Activated CD4-positive, alpha-beta T cell treated with anti-CD3 and anti-CD28 coated beads, Interleukin-2, amount 50 U/mL, for 48 hours (primary cell): ENCODE measurements around the gene SAMD14.

ENCODE experiments used
- DNase-seq, 2 experiments: peaks; one replicate each; pipeline ENCODE4 v3.0.0-alpha.2; 2020

Gene SAMD14

GRCh38 chr17:50111673-50112655 is 18.0 kb downstream of the SAMD14 start:
- DNase-seq, result no peak

- DNase-seq, result no peak
Observed at GRCh38 chr17:50110591-50111349, 19.2 kb downstream of the SAMD14 start.

GRCh38 chr17:50109785-50110184 is 20.2 kb downstream of the SAMD14 start:
- no peak for DNase-seq

GRCh38 chr17:50109207-50109606 is 20.8 kb downstream of the SAMD14 start:
- DNase-seq, result no peak

- DNase-seq, result no peak
Observed at GRCh38 chr17:50108556-50108955, 21.4 kb downstream of the SAMD14 start.

- DNase-seq, result no peak
Observed at GRCh38 chr17:50107790-50108414, 22.1 kb downstream of the SAMD14 start.

- DNase-seq, result no peak
Observed at GRCh38 chr17:50106393-50107131, 23.4 kb downstream of the SAMD14 start.

- DNase-seq, result no peak
Observed at GRCh38 chr17:50105811-50106210, 24.1 kb downstream of the SAMD14 start.

GRCh38 chr17:50103941-50104340 is 26.0 kb downstream of the SAMD14 start:
- DNase-seq, result no peak

GRCh38 chr17:50103252-50103651 is 26.7 kb downstream of the SAMD14 start:
- DNase-seq, result no peak

- DNase-seq, result no peak
Observed at GRCh38 chr17:50102164-50102991, 27.6 kb downstream of the SAMD14 start.

- no peak for DNase-seq
Observed at GRCh38 chr17:50101346-50102163, 28.4 kb downstream of the SAMD14 start.

- no peak for DNase-seq
Observed at GRCh38 chr17:50100921-50101345, 29.0 kb downstream of the SAMD14 start.

GRCh38 chr17:50100480-50100883 is 29.5 kb downstream of the SAMD14 start:
- DNase-seq, result no peak

GRCh38 chr17:50099003-50099402 is 31.0 kb downstream of the SAMD14 start:
- no peak for DNase-seq

- no peak for DNase-seq
Observed at GRCh38 chr17:50098583-50098982, 31.4 kb downstream of the SAMD14 start.

- no peak for DNase-seq
Observed at GRCh38 chr17:50097926-50098325, 32.0 kb downstream of the SAMD14 start.

- DNase-seq, result no peak
Observed at GRCh38 chr17:50097455-50097854, 32.5 kb downstream of the SAMD14 start.

GRCh38 chr17:50096758-50097157 is 33.2 kb downstream of the SAMD14 start:
- no peak for DNase-seq

- DNase-seq, result no peak
Observed at GRCh38 chr17:50096092-50096491, 33.9 kb downstream of the SAMD14 start.

- DNase-seq, result no peak
Observed at GRCh38 chr17:50095626-50096037, 34.3 kb downstream of the SAMD14 start.
